DMS 273 (cell line): Measurements from ENCODE around the gene NFIB.

ENCODE experiments used
- DNase-seq: peaks from one replicate; lab custom pipeline; 2025; ENCODE audit not compliant: unreplicated experiment; lab: John Stamatoyannopoulos, UW

The NFIB gene

DNA sequence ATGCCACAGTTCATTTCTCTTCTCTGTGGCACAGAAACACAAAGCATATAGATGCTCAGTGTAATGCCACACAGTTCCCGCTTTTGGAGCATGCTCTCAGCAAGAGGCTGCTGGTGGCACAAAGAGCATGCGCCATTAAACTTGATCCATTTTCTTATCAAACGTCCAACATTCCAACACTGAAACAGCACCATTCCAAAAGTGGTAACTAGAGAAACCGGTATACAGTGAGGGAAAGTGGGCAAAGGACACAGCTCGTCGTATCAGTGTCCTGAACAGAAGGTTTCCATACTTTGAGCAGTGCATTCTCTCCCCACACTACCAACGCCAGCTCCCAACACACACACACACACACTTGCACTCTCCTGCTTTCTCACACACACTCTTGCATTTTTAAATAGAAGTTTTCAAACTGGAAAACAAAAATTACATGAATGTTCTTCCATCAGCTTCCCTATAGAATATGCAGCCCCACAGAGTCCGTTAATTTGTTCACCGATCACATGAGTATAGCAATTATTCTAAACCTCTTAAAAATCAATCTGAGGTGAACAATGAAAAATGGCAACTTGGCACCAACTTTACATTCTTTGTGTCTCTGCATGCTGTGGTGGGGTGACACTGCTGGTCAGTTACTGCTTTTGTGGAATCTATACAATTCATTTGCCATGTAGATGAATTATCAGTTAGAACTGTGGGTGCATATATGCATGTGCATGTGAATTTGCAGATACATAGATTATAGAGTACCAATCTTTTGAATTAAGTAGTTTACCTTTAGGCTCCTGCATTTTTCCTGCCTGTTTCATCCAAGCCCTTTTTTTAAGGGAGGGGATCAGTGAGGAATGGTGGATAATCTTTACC is 5.7 kb downstream of the NFIB start:
- DNase-seq: peak; percentile 24

DNA sequence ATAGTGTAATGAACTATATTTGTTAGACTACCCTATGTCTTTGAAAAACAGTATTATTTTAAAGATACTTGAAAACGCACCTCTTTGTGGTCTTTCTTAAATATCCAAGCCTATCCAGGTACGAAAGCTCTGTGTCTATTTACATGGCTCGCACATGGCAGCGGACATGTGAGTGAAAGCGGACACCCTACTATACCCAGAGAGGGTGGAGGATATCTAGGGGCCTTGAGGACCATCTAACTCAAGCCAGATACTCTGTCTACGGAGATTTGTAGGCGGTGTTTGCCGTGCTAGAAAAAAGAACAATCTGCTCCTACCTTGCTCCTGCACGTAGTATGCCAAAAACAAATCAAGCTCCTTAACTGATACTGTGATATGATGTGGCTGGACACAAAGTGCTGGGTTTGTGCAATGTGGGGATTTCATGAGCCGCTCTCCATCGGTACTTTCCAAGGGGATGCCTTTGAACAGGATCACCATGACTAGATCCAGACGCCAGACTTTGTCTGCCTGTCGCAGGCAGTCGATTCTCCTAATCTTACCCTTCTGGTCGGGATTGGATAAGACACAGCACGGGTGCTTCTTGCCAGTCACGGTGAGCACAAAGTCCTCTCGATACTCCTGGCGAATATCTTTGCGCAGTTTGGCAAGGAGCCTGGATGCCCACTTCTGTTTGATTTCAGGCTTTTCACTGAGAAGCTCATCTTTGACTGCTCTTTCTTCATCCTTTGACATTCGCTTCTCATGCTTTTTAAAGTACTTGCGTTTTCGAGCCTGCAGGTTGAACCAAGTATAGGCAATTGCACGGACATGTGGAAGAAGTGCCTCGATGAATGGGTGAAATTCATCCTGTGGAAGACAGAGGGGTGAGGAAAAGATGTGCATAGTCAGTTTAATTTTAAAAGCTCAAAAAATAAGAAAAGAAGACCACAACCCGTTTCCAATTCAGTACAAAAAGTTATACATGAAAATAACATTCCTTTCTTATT is 7.0 kb downstream of the NFIB start:
- DNase-seq: peak; percentile 23

DNA sequence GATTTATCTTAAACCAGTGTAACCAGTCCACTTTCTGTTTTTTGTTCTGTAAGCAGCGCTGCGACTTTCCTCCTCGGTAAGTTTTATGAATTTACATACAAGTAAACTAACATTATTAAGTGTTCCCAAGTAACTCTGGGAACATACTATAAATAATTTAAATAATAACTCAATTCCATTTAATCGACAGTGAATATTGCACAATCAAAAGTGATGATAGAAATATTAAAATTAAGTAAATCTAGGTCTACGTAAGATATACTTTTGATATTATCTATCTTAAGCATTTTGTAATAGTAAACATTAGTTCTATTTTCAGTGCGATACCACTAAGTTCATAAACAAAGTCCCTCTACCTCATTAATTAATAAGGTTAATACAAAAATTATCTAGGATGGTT is 7.8 kb downstream of the NFIB start:
- DNase-seq: no peak

DNA sequence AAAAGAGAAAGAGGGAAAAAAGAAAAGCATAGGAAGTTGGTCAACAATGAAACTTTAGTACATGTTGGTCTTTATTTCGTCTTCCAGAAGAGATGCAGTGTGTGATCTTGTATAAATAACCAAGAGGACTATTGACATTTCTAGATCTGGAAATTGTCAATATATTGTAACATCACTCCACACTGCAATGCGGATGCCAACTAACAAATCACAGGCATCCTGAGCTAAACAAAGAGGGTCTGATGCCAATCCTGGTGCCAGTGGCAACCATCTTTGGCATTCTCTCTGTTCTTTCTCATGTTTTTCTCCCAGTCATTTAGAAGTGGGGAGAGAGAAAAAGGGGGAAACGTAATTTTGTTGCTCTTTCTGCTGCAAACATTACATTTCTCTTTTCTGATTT is 9.7 kb downstream of the NFIB start:
- DNase-seq: no peak

DNA sequence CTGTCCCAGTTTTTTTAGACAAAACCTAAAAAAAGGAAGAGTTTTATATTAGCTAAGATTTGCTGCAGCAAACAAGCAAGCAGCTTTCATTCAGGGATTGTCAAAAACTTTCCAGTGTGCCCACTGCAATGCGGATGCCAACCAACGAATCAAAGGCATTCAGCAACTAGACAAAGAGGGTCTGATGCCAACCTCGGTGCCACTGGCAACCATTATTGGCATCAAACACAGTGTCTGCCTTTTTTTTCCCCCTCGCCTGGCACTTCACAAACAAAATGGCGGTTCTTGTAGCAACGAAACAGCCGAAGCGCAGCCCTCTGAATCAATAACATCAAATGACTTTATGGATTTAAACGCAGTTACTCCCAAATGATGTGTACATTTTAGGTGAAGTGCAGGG is 10.4 kb downstream of the NFIB start:
- DNase-seq: no peak

DNA sequence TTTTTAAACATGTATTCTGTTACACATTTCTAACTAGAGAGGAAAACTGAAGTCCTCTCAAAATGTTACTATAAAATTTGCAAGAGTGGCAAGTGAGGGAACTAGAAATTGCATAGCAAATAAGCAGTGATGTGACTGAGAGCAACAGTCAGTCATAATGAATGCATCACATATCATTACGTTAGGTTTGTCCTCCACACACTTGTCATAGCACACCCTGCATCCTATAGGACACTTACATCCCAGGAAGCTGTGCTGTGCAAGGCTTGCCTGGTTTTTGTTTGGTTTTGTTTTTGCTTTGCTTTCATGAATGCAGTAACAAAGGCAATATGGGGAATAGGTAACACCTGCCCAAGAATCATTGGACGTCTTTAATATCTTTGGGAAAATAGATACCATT is 10.8 kb downstream of the NFIB start:
- DNase-seq: peak; percentile 26

DNA sequence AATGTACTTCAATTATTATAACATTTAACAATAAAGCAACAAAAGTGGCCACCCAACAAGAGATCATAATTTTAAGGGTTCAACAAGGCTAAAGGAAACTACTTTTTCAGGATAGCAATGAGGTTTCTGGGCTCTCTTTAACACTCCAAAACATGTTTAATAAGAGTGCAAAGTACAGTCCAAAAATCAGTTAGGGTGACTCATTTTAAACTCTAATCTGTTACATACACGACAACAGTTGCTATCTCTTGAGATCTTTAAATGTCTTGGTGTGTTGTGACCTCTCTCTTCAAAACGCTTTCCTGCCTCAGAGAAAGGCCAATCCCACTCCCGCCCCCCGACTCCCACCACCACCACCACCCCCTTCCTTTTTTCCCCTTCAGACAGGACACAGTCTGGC is 11.5 kb downstream of the NFIB start:
- peak; percentile 38 for DNase-seq

DNA sequence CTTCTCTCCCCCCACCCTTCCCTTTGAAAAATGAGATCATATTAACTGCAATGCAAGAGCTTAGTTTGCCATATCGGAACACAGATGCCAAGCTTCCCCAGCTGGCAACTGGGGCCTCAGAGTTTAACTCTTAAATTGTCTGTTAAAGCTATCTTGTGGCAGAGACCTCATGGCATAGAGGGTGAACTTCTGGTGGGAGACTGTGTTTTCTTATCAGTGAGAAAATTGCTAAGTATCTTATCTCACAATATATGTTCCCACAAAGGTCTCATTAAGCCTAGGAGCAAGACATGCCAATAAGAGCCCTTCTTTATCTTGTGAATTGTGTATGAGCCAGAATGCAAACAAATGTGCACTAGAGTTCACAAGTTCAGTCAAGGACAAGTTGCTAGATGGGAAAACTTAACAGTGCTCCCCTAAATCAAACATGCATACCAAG is 12.3 kb downstream of the NFIB start:
- DNase-seq: peak; percentile 91

DNA sequence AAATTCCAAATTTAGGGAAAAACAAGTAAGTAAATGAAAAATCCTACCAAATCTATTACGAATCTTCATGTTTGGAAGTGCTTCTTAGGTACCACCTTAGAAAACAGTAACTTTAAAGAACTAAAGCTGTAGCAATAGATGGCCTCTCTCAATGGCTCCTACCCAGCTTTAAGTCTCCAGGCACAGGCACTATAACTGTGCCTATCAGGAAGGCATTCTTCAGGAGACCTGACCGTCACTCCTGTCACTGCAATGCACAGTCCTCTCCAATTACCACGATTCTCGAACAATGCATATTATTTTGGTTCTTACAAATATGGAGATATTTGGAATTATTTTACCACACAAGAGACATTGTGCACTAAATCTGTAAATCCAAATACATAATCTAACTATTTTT is 12.9 kb downstream of the NFIB start:
- DNase-seq: peak; percentile 17

DNA sequence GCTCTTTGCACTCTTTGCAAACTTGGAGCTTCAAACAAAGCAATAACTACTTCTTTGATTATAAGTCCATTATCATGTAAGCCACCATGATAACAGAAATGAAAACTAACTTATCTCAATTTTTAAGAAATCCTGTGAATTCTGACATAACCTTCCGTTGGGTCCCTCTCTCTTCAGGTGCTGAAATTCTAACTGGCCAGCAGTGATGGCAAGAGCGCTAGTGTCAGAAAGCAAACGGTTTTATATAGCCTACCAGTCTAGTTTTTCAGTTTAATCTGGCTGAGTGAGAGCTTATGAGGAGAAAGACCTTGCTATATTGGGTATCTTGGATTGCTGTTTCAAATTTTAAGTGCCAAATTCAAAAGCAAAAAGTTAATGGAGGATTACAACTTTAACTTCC is 13.4 kb downstream of the NFIB start:
- DNase-seq: no peak

DNA sequence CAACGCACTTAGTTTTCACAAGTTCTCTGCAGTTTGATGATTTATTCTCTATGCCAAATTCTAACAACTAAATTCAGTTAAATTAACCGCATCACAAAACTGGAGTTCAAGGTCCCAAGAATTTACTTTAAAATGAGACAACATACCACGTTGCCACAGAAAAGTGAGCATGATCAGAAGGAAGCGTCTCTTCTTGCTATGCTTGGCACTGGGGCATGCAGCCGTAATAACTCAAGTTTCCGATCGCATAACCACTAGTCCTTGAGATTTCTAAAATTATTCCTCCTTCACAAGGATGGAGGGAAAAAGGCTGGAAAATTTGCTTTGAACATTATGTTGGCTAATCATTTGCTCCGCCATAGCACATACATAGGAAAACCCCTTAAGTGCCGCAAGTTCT is 13.9 kb downstream of the NFIB start:
- no peak for DNase-seq

DNA sequence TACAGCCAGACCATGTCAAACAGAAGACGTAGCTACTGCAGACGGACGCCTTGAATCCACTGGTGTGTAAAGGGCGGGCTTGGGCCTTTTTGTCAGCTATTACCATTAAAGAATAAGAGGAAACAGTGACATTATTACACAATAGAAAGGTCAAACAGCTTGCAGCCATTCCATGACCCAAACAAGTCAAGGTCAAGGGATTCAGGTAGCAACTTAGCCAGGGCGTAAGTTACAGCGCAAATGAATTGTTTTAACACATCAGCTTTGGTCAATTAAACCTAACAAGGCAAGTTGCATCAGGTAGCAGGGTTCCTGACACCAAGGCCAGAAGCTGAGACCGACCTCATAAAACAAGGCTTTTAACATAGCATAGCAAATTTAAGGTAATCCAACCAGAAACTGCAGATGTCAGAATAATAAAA is 15.3 kb downstream of the NFIB start:
- DNase-seq: peak; percentile 11

DNA sequence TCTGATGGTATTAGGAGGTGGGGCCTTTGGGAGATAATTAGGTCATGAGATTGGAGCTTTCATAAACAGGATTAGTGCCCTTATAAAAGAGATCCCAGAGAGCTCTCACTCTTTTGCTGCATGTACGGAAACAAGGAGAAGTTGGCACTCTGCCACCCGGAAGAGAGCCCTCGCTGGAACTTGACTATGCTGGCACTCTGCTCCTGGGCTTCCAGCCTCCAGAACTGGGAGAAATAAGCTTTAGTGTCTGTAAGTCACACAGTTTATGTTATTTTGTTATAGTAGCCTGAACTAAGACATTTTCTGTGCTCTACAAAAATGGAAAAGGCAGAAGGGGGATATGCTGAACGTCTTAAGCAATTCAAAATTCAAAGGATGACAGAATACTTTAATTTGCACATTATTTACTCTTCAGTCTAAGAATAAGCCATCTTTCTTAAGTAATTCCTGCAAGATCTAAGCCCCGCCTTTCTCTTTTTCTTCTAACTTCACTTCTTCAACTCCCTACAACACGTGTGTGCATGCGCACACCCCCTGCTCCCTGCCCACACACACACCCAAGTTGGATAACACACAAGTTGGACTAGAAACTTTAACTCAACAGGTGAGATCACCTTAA is 17.3 kb downstream of the NFIB start:
- peak; percentile 43 for DNase-seq

DNA sequence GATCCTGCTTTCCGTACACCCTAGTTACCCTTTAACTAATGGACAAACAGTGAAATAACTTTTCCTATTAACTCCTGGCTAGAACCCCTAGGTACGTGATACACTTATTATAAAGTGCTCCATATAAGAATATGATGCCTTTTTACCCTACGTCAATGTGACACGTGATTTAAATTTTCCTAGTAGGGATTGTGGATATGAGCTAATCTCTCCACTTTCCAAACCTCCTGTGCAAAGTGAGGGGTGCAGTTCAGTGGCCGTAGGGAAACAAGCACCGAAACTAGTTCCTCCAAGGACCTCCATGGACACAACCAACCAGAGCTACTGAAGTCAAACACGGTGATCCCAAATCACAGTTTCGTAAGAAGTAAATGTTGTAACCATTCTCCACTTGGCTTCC is 19.3 kb downstream of the NFIB start:
- no peak for DNase-seq

DNA sequence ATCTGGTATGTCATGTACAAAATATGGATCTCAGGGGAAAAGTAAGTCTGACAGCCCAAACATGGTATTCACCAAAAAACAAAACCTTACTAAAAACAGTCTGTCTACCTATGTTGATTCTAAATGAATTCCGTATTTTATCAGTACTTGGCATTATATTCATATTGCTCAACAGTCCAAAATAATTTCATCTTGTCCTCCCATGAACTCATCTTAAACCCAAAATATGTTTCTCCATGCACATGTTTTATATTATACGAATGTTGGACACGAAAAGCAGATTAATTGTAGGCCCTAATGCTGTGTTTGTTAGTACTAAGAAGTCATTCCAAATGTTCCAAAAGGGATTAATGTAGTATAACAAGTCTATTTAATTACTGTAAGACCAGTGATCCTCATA is 20.1 kb downstream of the NFIB start:
- DNase-seq: no peak

DNA sequence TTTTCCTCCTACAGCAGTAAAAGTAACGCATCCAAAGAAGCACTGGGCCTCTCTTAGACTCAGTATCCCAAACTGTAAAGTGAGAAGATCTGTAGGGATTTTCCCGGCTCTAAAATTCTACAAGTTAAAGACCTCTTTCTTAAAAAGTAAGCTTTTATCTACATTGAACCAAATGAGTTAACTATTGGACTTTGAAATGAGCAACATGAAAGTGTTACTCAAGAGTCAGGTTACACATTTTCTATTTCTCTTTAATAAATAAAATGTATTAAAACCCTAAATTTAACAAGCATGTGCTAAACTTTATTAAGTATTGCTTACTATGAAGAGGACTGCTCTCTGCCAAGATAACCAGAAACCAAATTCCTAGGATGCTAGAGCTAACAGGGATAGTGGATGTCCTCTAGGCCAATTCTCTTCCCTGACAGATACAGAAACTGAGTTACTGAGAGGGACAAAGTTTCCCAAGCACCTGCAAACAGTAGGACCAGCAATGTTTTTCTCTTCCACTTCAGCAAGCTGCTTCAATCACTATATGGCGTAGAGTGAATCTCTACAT is 21.7 kb downstream of the NFIB start:
- no peak for DNase-seq

DNA sequence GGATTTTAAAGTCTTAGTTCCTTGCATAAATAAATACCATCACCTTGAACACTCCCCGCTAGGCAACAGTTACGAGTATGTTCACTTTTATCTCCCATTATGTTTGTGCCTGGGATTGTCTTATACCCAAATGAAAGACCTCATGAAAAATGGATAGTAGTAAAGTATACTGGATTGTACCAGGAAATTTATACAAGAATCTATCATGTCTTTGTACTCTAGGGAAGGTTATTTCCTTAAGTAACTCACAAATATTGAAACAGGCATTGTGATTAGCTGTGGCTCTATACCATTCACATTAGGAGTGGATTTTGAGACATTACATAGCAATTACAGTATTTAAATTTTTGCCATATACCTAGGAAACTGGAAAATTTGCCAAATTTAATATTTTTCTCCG is 24.0 kb downstream of the NFIB start:
- no peak for DNase-seq

DNA sequence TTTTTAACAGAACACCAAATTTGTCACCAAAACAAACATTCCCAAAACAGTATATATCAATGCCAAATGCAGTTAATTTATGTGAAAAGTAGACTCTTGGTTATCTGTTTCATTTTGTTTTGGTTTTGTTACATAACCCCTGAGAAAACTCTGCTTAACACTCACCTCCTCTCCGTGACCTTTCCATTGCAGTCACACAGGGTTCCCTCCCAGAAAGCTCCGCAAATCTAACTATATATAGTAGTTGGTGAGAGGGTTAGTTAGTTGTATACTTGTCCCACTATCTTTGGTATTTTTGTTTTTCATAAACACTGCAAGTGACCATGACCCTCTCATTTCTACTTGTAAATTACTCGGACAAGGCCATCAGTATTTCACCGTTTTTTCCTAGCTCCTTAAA is 25.5 kb downstream of the NFIB start:
- no peak for DNase-seq

DNA sequence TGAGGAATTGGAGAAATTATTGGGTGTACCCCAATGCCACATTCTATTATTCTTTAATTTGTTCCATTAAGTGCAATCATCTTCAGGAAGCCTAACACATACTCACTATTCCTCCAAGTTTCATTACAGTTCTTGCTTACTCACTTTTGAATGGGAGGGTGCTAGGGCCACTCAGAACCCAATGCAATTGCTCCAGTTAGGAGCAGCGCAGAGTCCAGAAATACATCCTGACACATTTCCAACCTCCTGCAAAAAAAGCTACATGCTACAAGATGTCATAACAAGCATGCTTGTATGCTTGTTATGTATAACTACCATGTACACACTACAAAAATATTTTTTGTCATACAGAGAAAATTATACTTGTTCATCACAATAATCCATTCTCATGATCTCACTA is 27.8 kb downstream of the NFIB start:
- no peak for DNase-seq

DNA sequence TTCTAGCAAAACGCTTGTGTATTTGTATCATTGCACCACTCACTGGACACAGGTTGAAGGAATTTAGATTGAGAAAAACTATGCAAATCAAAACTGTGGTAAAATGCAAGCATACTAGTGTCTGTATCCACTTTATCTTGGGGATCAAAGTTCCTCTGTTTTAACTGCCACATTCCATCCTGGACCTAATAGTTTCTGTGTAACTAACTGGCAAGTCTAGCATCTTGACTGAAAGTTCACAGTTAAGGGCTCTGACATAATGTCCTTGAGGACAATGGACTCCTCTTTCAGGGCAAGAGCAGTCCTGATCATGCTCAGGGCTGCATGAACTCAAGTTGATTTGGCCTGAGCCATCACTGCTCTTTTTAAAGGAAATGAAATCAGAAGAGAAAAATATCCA is 30.7 kb downstream of the NFIB start:
- no peak for DNase-seq

DNA sequence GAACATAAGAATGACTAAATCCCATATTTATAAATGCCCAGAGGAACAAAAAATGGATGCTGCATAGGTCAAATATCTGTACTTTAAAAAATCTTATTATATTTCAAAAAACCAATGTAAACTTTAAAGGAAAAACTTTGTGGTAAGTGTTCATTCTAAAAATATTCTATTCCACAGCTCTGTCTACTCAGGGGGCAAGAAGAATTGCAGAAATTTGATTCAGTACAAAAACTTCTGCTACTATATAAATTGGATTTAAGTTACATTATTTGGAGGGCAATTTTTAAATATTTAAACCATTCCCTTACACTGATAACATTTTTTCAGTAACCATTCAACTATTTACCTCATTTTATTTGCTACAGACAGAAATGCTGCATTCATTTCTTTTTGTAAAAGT is 32.1 kb downstream of the NFIB start:
- no peak for DNase-seq
